GM18520 (cell line): ENCODE data around the gene CTSE.

Experiments used
- ATAC-seq: cut with Tn5 transposase; IDR thresholded peaks from one replicate; pipeline ENCODE4 v1.9.1; 2021; ENCODE audit not compliant: unreplicated experiment

The CTSE gene

DNA sequence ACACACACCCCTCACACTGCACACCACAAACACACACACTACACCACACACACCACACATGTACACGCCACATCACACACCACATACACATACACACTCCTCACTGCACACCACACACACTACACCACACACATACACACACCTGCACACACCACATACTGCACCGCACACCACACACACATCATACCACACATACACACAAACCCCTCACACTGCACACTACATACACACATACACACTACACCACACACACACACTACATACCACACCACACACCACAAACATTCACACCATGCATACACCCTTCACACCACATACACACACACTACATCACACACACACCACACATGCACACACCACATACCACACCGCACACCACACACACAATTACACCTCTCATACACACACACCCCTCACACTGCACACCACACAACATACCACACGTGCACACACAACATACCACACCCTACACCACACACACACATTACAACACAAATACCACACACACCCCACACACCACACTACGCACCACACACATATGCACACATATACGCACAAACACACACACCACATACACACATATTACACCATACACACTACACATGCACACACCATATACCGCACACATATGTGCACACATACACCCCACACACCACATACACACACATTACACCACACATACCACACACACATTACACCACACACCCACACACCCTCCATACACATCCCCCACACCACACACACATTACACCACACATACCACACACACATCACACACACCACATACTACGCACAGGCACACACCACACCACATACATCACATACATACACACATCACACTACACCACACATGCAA is 50.1 kb downstream of the CTSE start:
- no peak for ATAC-seq

DNA sequence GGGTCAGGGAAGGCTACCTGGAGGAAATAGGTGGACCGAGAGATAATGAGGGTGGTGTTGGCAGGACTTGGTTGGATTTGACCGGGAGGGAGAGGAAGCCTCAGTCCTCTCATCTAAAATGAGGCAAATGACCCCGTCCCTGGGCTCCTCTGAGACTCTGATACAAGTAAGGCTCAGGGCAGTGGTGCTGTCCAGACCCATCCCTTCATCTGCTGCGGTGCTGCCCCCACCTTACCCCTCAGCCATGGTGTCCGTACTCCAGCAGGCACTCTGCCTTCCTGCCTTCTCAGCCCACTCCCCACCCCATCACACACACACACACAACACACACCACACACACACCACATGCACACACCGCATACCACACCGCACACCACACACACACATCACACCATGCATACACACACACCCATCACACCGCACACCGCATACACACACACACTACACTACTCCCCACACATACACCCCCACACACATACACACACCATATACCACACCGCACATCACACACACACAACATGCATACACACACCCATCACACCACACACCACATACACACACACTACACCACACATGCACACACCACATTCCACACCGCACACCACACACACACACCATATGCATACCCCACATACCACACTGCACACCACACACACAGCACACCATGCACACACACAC is 51.1 kb downstream of the CTSE start:
- no peak for ATAC-seq

DNA sequence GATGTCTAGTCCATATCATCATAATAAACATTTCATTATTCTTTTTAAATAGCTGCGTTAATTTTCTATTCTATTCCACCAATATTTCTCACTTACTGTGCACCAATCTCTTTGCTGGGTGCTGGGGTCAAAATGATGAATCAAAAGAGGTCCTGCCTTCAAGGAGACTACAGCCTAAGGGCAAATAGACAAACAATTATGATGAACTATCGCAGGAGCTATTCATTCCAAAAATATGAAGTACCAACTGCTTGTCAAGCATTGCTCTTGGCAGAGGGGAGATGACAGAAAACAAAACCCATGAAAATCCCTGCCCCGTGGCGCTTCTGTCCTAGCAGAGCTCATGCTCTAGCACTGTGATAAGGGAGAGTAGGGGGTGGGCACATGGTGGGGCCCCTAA is 51.6 kb downstream of the CTSE start:
- no peak for ATAC-seq

DNA sequence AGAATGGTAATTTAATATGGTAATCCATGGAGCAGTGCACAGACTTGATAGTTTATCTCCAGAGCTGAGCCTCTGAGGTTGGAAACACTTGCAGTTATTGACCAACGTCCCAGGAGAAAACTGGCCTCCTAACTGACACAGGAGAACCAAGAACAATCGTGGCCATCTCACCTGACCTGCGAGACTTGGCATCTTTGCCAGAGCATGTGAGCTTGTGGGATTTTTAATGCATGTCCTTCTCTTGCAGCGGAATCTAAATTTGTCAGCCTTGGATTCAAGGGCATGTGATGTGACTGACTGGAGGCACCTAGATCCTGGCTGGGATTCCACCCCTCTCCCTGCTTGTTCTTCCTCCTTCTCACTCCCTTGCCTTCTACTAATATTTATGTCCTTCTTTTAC is 52.6 kb downstream of the CTSE start:
- no peak for ATAC-seq

DNA sequence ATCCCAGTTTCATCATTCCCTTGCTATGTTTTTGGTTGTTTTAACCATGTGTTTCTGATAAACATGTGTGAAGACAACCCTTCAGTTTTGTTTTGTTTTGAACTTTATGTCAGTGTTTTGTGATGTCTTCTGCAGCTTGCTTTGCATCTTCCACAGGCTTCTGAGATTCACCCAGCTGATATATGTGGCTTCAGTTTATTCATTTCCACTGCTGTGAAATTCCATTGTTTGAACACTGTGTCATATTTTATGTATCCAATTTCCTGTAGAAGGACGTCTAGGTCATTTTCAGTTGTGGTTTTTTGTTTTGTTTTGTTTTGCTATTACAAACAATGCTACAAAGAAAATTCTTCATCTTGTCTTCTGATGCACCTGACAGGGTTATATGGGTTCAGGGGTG is 53.2 kb downstream of the CTSE start:
- no peak for ATAC-seq

DNA sequence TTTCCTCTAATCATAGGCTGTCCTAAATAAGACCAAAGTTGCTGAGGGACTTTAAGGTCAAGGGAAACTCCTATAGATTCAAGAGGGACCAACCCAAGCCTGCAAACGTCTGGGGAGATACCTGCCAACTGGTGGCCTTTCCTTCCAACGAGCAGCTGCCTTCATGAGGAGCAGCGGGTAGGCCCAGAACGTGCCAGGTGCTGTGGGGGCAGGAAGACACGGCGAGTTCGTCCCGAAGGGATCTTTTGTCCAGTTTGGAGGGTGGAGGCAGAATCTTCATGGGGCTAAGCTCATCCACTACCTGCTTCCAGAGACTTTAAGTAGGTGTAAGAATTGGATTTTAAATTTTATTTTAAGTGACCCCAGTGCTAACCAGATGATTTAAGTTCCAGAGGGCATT is 54.5 kb downstream of the CTSE start:
- no peak for ATAC-seq

DNA sequence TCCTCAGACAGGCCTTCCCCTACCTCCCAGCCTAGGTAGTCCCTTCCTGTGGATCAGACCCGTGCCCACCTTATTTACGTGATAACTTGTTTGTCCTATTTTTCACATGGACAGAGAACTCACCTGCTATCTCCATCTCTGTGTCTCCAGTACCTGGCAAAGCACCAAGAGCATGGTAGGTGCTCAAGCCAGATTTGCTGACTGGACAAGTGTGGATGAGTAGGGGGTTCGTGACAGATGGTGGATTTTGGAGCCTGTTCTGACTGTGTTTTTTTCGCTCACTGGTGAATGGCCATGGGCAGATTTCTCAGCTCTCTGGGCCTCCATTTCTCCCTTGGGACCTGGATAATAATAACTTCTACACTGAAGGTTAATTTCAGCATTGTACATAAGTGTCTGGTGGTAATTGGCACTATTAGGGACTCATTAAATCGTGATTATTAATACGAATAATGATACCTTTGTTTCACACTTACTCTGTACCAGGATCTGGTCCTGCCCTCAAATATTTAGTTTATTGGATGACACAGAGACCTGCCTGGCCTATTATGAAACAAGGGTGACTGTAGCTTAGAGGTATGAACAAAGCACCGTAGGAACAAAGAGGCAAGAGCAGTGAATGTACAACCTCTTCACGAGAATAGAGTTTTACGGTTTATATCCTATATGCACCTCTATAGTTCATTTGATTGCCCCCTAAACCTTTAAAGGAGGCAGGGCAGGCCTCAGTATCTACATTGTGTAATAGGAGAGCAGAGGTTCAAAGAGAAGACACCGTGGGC is 56.0 kb downstream of the CTSE start:
- ATAC-seq = no peak

DNA sequence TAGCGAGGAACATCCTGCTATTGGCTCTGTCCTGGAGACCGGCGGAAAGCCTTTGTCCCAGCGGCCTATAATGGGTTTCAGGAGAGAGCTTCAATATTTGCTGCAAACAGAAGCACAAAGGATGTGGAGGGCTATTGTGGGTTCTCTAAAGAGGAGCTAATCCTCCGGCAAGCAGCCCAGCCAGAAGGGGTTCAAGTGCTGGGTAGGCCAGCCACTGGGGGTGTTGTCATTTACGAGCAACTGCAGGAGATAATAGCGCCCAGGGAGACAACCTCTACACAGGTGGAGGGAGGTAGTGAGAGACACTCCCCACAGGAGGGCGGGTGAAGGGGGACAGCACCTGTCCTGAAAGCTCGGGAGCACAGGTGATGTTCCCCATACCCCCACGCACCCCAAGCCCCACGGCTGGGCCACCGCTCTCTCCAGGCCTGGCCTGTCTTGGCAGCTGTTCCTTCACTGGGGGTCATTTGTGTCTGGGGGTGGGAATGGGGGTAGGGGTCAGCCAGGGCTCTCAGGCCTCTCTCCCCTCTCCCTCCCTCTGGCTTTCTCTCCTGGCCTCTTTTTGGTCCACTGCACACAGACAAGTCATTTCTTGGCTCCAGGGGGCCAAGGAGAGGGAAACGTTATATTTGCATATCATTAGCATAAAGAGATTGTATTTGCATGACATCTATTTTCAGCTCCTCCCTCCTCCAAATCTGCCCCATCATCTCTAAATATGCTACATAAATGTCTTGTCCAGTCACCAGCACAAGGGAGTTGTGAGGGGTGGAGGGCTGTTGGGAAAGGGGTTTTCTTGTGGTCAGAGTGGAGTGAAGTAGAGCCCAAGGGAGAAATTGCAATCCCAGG is 58.4 kb downstream of the CTSE start:
- no peak for ATAC-seq

DNA sequence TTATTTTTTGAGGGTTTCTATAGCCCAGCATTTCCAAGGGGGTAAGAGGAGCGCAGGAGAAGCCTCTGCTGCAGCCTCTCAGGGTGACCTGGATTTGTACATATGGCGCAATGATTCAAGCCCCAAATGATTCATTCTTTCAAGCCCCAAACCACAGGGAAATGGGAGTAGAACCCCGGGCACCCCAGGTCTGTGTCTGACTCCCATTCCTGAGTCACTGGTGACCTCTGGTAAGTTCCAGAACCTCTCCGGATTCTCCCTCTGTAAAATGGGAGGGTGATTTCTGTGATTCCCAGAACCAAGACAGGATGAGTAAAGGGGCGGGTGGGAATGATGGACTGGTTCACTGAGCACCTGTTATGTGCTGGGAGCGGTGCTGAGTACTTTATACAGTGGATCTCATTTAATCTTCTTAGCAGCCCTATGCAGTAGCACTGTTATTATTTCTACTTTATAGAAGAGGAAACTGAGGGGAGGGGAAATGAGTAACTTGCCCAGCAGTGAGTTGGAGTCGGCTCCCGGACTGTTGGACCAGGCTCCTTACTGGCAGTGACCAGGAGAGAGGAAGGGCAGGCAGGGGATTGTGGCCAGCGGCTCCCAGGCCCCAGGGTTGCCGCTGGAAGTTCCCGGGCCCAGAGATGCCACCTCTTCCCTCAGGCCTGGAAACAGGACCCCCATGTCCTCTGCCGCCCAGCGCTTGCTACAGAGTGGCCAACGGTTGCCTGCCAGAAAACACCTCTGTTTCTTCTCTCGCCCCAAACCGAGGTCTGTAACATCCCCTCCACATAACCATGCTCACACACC is 60.1 kb downstream of the CTSE start:
- ATAC-seq = no peak

DNA sequence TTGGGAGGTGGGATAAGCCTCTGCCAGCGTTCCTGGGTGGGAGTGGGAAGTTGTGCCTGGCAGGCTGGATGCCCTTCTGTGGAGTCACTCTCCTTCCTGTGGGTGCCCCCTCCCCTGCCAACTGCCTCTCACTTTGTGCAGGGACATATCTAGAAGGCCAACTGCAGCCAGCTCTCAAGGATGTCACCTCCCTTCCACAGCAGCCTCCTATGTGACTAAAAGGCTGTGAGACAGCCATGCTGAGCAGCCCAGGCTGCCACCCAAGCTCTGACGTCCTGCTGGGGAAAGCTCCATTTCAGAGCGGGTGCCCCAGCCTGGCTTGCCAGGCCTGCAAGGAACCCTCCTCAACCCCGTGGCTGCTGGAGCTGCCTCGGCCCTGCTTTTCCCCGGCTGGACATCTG is 60.9 kb downstream of the CTSE start:
- ATAC-seq = no peak

DNA sequence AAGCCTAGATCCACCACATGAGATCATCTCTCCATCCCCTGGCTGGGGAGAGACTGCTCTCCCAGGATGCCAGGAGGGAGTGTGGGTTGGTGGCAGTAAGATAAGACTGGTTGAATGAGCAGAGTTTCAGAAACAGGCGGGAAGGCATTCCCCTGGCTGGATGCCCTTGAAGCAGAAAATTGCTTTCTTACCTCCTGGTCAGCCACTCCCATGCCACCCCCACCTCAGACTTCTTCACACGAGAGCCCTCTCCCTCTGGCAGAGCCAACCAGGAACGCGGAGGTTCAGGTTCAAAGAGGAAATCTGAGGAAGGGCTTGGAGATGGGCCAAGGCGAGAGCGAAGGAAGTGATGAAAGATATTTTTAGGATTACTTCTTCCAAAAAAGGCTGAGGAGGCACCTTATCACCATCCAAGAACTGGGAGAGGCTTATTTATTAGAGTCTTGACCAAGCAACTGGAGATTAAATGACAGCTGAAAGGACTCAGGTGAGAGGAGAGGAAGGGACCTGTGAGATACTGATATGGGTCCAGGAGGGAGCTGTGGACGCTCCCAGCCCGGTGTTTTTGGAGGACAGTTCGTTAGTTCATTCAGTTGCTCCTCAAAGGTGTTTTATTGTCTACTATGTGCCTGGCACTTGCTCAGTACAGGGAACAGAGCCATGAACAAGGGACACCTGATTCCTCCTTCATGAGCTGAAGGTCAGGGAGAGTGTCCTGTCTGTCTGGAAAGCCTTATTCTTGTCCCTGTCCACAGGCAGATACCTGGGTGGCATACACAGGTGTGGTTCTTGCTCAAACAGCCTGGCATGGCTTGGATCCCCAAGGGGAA is 61.5 kb downstream of the CTSE start:
- ATAC-seq = no peak

DNA sequence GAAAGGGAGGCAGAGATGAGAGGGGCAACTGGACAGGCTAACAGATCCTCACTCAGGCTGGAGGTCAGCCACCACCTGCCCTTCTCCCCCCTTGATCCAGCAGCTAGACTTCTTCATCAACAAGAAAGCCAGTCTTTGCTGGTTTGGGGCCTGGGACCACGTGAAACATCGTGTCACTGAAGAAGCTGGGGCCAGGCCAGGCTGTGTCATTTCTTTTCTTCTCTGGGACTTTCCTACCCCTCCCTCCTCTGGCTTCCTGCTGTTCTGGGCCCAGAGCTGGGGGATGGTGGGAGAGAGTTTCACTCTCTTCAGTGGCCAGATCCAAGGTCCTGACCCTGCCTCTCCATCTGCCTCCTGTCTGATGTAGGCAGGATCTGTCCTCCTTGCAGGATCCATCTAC is 62.3 kb downstream of the CTSE start:
- no peak for ATAC-seq

DNA sequence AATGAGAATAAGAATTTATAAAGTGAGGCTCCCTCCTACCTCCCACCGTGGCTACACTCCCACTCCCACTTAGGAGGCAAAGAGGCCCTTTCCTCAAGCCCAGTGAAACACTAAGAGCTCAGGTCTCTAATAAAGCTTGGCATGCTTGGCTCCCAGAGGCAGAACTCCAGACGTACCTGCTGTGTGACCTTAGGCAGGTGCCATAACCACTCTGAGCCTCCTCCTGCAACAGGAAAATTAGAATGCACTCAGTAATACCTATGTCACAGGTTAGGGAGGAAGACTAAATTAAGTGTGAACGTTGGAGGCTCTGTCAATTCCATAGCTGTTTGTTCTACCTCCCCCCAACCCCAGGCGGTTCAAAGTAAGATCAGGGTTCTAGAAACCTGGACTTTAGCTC is 63.9 kb downstream of the CTSE start:
- ATAC-seq = no peak
